Osteocyte (in vitro differentiated cells): ENCODE data around the gene POMC. TPM values are rescaled to one million over a fixed set of nuclear protein-coding genes. Genes with fewer than 3 reads are reported as not detected.
"Not testable (repeated sequence)": the region's sequence is repeated elsewhere in the genome, so short reads cannot be mapped to it uniquely, and the experiment has no call there.

ENCODE experiments used
- DNase-seq: peaks from one replicate; pipeline ENCODE4 v3.0.0; 2021; ENCODE audit warnings: mixed read lengths; ENCODE audit not compliant: unreplicated experiment; ENCODE audit errors: extremely low spot score
- H3K27ac Mint-ChIP-seq: one replicate; pipeline ENCODE4 v1.8.0; 2021; ENCODE audit warnings: mild to moderate bottlenecking, mixed read lengths; ENCODE audit not compliant: unreplicated experiment
- H3K27me3 Mint-ChIP-seq: one replicate; pipeline ENCODE4 v1.8.0; 2021; ENCODE audit warnings: mixed read lengths; ENCODE audit not compliant: unreplicated experiment
- H3K36me3 Mint-ChIP-seq: one replicate; pipeline ENCODE4 v1.8.0; 2021; ENCODE audit warnings: mixed read lengths; ENCODE audit not compliant: unreplicated experiment
- H3K4me1 Mint-ChIP-seq: one replicate; pipeline ENCODE4 v1.8.0; 2021; ENCODE audit warnings: mixed read lengths; ENCODE audit not compliant: unreplicated experiment
- H3K4me3 Mint-ChIP-seq: one replicate; pipeline ENCODE4 v1.8.0; 2021; ENCODE audit warnings: mild to moderate bottlenecking, moderate library complexity, mixed read lengths; ENCODE audit not compliant: unreplicated experiment
- H3K9me3 Mint-ChIP-seq: one replicate; pipeline ENCODE4 v1.8.0; 2021; ENCODE audit warnings: mixed read lengths; ENCODE audit not compliant: unreplicated experiment
- CTCF ChIP-seq: fragments of 200-600 bp; sonication (generic); IDR thresholded peaks from 2 replicates; pipeline ENCODE4 v1.5.0; 2021; ENCODE audit warnings: antibody characterized with exemption, mild to moderate bottlenecking, moderate library complexity
- total RNA-seq: library from RNA; stranded (reverse); gene quantifications from 2 replicates; pipeline ENCODE4 v1.2.1, GENCODE V29; 2021

The POMC gene
- total RNA-seq, 1 donor from 2014 or later: not detected

- H3K27ac Mint-ChIP-seq: no peak overlapping the region
- H3K9me3 Mint-ChIP-seq: no peaks in the 10 kb centered on the region
- peaks cover 1% of the 10 kb centered on the region for H3K36me3 Mint-ChIP-seq
- H3K4me1 Mint-ChIP-seq: no peaks in the 10 kb centered on the region
- TF ChIP-seq CTCF: no peak
- H3K27me3 Mint-ChIP-seq: no peaks in the 10 kb centered on the region
- H3K4me3 Mint-ChIP-seq: no peak overlapping the region
- no peak for DNase-seq
Measured at GRCh38 chr2:25149646-25150045, 18.7 kb downstream of the POMC start.

GRCh38 chr2:25146896-25147295 lies 21.5 kb downstream of the POMC start:
- Mint-ChIP-seq H3K4me3 (no peak overlapping the region), H3K9me3 (no peaks in the 10 kb centered on the region)

GRCh38 chr2:25145803-25146202 lies 22.6 kb downstream of the POMC start:
- H3K27ac Mint-ChIP-seq: no peak overlapping the region
- no peaks in the 10 kb centered on the region for H3K4me1 Mint-ChIP-seq
- H3K36me3 Mint-ChIP-seq: peaks cover 1% of the 10 kb centered on the region
- H3K27me3 Mint-ChIP-seq: no peaks in the 10 kb centered on the region
- H3K4me3 Mint-ChIP-seq: no peak overlapping the region
- no peak for TF ChIP-seq CTCF
- DNase-seq: no peak
- H3K9me3 Mint-ChIP-seq: no peaks in the 10 kb centered on the region

More at GRCh38 chr2:25146896-25147295, 21.5 kb downstream of the POMC start:
- Mint-ChIP-seq H3K36me3 (peaks cover 1% of the 10 kb centered on the region), H3K27me3 (no peaks in the 10 kb centered on the region), H3K4me1 (no peaks in the 10 kb centered on the region), H3K27ac (no peak overlapping the region)
- TF ChIP-seq CTCF: no peak
- no peak for DNase-seq

GRCh38 chr2:25141120-25141519 lies 27.3 kb downstream of the POMC start:
- no peaks in the 10 kb centered on the region for H3K27me3 Mint-ChIP-seq
- H3K9me3 Mint-ChIP-seq: no peaks in the 10 kb centered on the region
- no peak overlapping the region for H3K27ac Mint-ChIP-seq
- no peak for DNase-seq
- H3K36me3 Mint-ChIP-seq: no peaks in the 10 kb centered on the region
- no peaks in the 10 kb centered on the region for H3K4me1 Mint-ChIP-seq
- H3K4me3 Mint-ChIP-seq: no peak overlapping the region
- no peak for TF ChIP-seq CTCF

- H3K9me3 Mint-ChIP-seq, H3K27me3 Mint-ChIP-seq, H3K4me1 Mint-ChIP-seq, H3K27ac Mint-ChIP-seq, H3K4me3 Mint-ChIP-seq, DNase-seq, H3K36me3 Mint-ChIP-seq: not testable (repeated sequence)
Measured at GRCh38 chr2:25140535-25140934, 27.8 kb downstream of the POMC start.

GRCh38 chr2:25132693-25133092 lies 35.7 kb downstream of the POMC start:
- Mint-ChIP-seq H3K4me3 (no peak overlapping the region), H3K36me3 (no peaks in the 10 kb centered on the region), H3K4me1 (no peaks in the 10 kb centered on the region), H3K9me3 (no peaks in the 10 kb centered on the region), H3K27me3 (no peaks in the 10 kb centered on the region), H3K27ac (no peak overlapping the region)
- no peak for DNase-seq
- no peak for TF ChIP-seq CTCF
